Neural progenitor cell (in vitro differentiated cells): ENCODE data around the gene NDUFA9. TPM values are rescaled to one million over a fixed set of nuclear protein-coding genes. Genes with fewer than 3 reads are reported as not detected.

Source experiments
- DNase-seq: peaks from one replicate; pipeline ENCODE4 v3.0.0-alpha.2; 2016; ENCODE audit warnings: low spot score
- H2AFZ ChIP-seq: fragments of 200-600 bp; sonication (generic); replicated peaks from 2 replicates; pipeline ENCODE4 v1.6.1; 2016; ENCODE audit warnings: antibody characterized with exemption
- H3F3A ChIP-seq: fragments of 200-600 bp; sonication (generic); 2 replicates; pipeline ENCODE4 v1.6.1; 2016; ENCODE audit warnings: antibody characterized with exemption, low read depth
- H3K27ac ChIP-seq: fragments of 200-600 bp; sonication (generic); 2 replicates; pipeline ENCODE4 v1.5.1; 2016; ENCODE audit warnings: mild to moderate bottlenecking
- H3K27me3 ChIP-seq: fragments of 200-600 bp; sonication (generic); 2 replicates; pipeline ENCODE4 v1.6.1; 2016; ENCODE audit warnings: mild to moderate bottlenecking, moderate library complexity
- H3K36me3 ChIP-seq: fragments of 200-600 bp; sonication (generic); 2 replicates; pipeline ENCODE4 v1.5.1; 2016
- H3K4me1 ChIP-seq: fragments of 200-600 bp; sonication (generic); 2 replicates; pipeline ENCODE4 v1.6.1; 2016; ENCODE audit warnings: mixed run types
- H3K4me2 ChIP-seq: fragments of 200-600 bp; sonication (generic); 2 replicates; pipeline ENCODE4 v1.6.1; 2016
- H3K4me3 ChIP-seq: fragments of 200-600 bp; sonication (generic); 2 replicates; pipeline ENCODE4 v1.5.1; 2016
- H3K79me2 ChIP-seq: fragments of 200-600 bp; sonication (generic); 2 replicates; pipeline ENCODE4 v1.6.1; 2016; ENCODE audit warnings: low read depth
- H3K9ac ChIP-seq: fragments of 200-600 bp; sonication (generic); 2 replicates; pipeline ENCODE4 v1.6.1; 2016
- H3K9me3 ChIP-seq: fragments of 200-600 bp; sonication (generic); 2 replicates; pipeline ENCODE4 v1.5.1; 2016; ENCODE audit warnings: low read depth
- H4K20me1 ChIP-seq: fragments of 200-600 bp; sonication (generic); 2 replicates; pipeline ENCODE4 v1.6.1; 2016; ENCODE audit warnings: low read depth
- H3K27ac Mint-ChIP-seq: 3 replicates; pipeline ENCODE4 v1.8.0; 2021; ENCODE audit warnings: mixed read lengths
- H3K27me3 Mint-ChIP-seq: 2 replicates; pipeline ENCODE4 v1.8.0; 2022; ENCODE audit warnings: low read depth, mild to moderate bottlenecking, inconsistent platforms, moderate library complexity, mixed read lengths; ENCODE audit not compliant: insufficient read depth
- H3K36me3 Mint-ChIP-seq: 3 replicates; pipeline ENCODE4 v1.8.0; 2021; ENCODE audit warnings: mixed read lengths
- H3K4me1 Mint-ChIP-seq: 3 replicates; pipeline ENCODE4 v1.8.0; 2021; ENCODE audit warnings: mixed read lengths
- H3K4me3 Mint-ChIP-seq: 3 replicates; pipeline ENCODE4 v1.8.0; 2021; ENCODE audit warnings: mild to moderate bottlenecking, moderate library complexity, mixed read lengths
- H3K9me3 Mint-ChIP-seq: 3 replicates; pipeline ENCODE4 v1.8.0; 2020; ENCODE audit warnings: mixed read lengths
- CTCF ChIP-seq: fragments of 200-600 bp; sonication (generic); IDR thresholded peaks from 2 replicates; pipeline ENCODE4 v1.5.1; 2017; ENCODE audit warnings: antibody characterized with exemption, mild to moderate bottlenecking
- EZH2 ChIP-seq: fragments of 200-600 bp; sonication (generic); IDR thresholded peaks from 2 replicates; pipeline ENCODE4 v1.6.1; 2017; ENCODE audit warnings: antibody characterized with exemption, mild to moderate bottlenecking, moderate library complexity
- EZH2phosphoT487 ChIP-seq: fragments of 200-600 bp; sonication (generic); IDR thresholded peaks from 2 replicates; pipeline ENCODE4 v1.6.1; 2017; ENCODE audit warnings: antibody characterized with exemption
- total RNA-seq: library from RNA; depleted of rRNA; stranded (reverse); fragments of >200 nt; gene quantifications from 2 replicates; pipeline ENCODE4 v1.2.3, GENCODE V29; 2015; ENCODE audit warnings: low replicate concordance

Gene NDUFA9
- total RNA-seq: 46.4 and 67.7 TPM in 2 replicates

GRCh38 chr12:4648501-4649357, at the start of gene NDUFA9, which contains the start of gene AKAP3:
Gene NDUFA9, plus strand, starts transcription at chr12:4649114. Its CDS starts 13 bp downstream, at chr12:4649127.
Gene AKAP3, minus strand, starts transcription at chr12:4649051. Its CDS starts 10,855 bp downstream, at chr12:4638196.
- Mint-ChIP-seq H3K36me3 (no peaks in the 10 kb centered on the region), H3K27ac (peak within 1 kb of the TSS; percentile 94), H3K4me1 (peaks cover 30% of the 10 kb centered on the region), H3K4me3 (peak within 1 kb of the TSS; percentile 99), H3K9me3 (no peaks in the 10 kb centered on the region), H3K27me3 (no peaks in the 10 kb centered on the region)
- Histone ChIP-seq H3K4me2 (peak within 1 kb of the TSS; percentile 91), H3K4me3 (peak within 1 kb of the TSS; percentile 87), H3K4me1 (peaks cover 18% of the 10 kb centered on the region), H3K79me2 (peaks cover 55% of the 10 kb centered on the region), H3K9me3 (no peaks in the 10 kb centered on the region), H4K20me1 (peaks cover 10% of the 10 kb centered on the region), H3K27me3 (no peaks in the 10 kb centered on the region), H3K9ac (peak within 1 kb of the TSS; percentile 79), H2AFZ (peak within 1 kb of the TSS; percentile 78), H3F3A (no peaks in the 10 kb centered on the region), H3K36me3 (no peaks in the 10 kb centered on the region), H3K27ac (peak within 1 kb of the TSS; percentile 36)
- peak; percentile 87 for DNase-seq
- TF ChIP-seq EZH2phosphoT487 (no peak), EZH2 (no peak), CTCF (no peak)

DNA sequence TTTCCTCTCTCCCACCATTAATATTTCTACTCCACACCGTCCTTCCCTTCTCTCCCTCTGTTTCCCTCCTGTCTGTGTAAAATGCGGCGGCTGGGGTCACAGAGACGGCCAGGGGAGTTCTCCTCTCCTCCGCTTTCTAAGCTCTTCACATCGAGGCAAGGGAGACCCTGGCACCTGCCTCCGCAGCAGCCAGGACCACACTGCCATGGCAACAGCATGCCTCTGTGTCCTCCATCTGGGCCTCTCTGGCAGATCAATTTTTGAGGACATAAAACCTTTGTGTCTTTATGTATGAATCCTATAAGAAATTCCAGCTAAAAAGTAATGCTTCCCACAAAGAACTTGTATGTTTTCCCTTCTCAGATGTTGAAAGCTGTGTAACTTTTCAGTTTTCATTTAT, 45.5 kb upstream of the NDUFA9 start:
- no peaks in the 10 kb centered on the region for H3K27me3 Mint-ChIP-seq
- Histone ChIP-seq H2AFZ (no peak overlapping the region), H3F3A (peaks cover 11% of the 10 kb centered on the region), H3K79me2 (peaks cover 10% of the 10 kb centered on the region), H3K27me3 (no peaks in the 10 kb centered on the region), H3K36me3 (no peaks in the 10 kb centered on the region), H4K20me1 (no peaks in the 10 kb centered on the region), H3K4me3 (no peak overlapping the region), H3K4me1 (peaks cover 28% of the 10 kb centered on the region), H3K9me3 (no peaks in the 10 kb centered on the region), H3K9ac (no peak overlapping the region), H3K27ac (no peak overlapping the region), H3K4me2 (no peak overlapping the region)
- no peak overlapping the region for H3K27ac Mint-ChIP-seq
- TF ChIP-seq CTCF (no peak), EZH2phosphoT487 (no peak), EZH2 (no peak)
- H3K4me3 Mint-ChIP-seq: no peak overlapping the region
- H3K9me3 Mint-ChIP-seq: no peaks in the 10 kb centered on the region
- no peak for DNase-seq
- peaks cover 2% of the 10 kb centered on the region for H3K36me3 Mint-ChIP-seq
- H3K4me1 Mint-ChIP-seq: peaks cover 8% of the 10 kb centered on the region

DNA sequence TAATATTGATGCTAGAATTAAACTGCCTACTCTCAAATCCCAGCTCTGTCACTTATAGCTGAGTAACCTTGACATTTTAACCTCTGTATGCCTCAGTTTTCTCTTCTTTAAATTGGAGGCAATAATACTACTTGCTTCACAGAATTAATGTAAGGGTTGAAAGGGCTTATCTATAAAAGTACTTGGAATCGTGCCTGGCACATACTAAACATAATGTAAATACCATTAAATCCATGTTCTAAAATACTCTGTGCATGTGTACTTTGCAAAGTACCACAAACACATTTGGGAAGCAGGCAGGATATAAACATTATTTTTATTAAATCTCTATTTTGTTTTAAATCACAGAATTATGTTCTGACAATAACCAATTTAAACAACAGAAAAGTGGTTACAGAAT, 45.0 kb upstream of the NDUFA9 start:
- Mint-ChIP-seq H3K27me3 (no peaks in the 10 kb centered on the region), H3K4me1 (peaks cover 8% of the 10 kb centered on the region), H3K9me3 (no peaks in the 10 kb centered on the region), H3K4me3 (no peak overlapping the region), H3K36me3 (peaks cover 2% of the 10 kb centered on the region), H3K27ac (no peak overlapping the region)
- H2AFZ ChIP-seq: no peak overlapping the region
- peaks cover 11% of the 10 kb centered on the region for H3F3A ChIP-seq
- peaks cover 28% of the 10 kb centered on the region for H3K4me1 ChIP-seq
- DNase-seq: no peak
- no peaks in the 10 kb centered on the region for H4K20me1 ChIP-seq
- no peaks in the 10 kb centered on the region for H3K27me3 ChIP-seq
- no peak overlapping the region for H3K4me2 ChIP-seq
- H3K36me3 ChIP-seq: no peaks in the 10 kb centered on the region
- TF ChIP-seq EZH2phosphoT487 (no peak), CTCF (no peak), EZH2 (no peak)
- H3K79me2 ChIP-seq: peaks cover 10% of the 10 kb centered on the region
- no peak overlapping the region for H3K27ac ChIP-seq
- H3K4me3 ChIP-seq: no peak overlapping the region
- no peaks in the 10 kb centered on the region for H3K9me3 ChIP-seq
- H3K9ac ChIP-seq: no peak overlapping the region
